ENCODE results near the gene NIFK. TPM values are rescaled to one million over a fixed set of nuclear protein-coding genes. Genes with fewer than 3 reads are reported as not detected.
"Not testable (repeated sequence)": the region's sequence is repeated elsewhere in the genome, so short reads cannot be mapped to it uniquely, and the experiment has no call there.

Gene NIFK
- total RNA-seq, 4 donors from 2014 or later = 33.1 to 97.6 (median 50.1) TPM

DNA sequence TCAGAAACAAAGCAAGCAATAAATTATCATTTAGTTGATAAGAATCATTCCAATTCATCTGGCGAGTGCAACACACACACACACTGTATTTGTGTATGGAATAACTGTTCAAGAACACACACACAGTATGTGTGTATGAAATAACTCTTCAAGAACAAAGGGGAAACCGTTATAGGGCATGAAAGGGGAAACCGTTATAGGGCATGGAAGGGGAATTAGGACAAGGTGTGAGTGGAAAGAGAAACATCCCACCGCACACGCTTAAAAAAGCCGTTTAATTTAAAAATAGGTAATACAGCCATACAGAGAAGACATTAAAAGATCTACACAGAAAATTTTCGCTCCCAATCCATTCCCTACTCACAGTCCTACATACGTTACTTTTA lies 18.2 kb upstream of the NIFK start:
- TF ChIP-seq, protein P1, sequence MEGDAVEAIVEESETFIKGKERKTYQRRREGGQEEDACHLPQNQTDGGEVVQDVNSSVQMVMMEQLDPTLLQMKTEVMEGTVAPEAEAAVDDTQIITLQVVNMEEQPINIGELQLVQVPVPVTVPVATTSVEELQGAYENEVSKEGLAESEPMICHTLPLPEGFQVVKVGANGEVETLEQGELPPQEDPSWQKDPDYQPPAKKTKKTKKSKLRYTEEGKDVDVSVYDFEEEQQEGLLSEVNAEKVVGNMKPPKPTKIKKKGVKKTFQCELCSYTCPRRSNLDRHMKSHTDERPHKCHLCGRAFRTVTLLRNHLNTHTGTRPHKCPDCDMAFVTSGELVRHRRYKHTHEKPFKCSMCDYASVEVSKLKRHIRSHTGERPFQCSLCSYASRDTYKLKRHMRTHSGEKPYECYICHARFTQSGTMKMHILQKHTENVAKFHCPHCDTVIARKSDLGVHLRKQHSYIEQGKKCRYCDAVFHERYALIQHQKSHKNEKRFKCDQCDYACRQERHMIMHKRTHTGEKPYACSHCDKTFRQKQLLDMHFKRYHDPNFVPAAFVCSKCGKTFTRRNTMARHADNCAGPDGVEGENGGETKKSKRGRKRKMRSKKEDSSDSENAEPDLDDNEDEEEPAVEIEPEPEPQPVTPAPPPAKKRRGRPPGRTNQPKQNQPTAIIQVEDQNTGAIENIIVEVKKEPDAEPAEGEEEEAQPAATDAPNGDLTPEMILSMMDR (IDR thresholded peaks at IDR 0.05) = no peak
- DNase-seq (ENCODE audit: low spot score) = no peak
- no peak for ATAC-seq (ENCODE audit: low FRiP score)

DNA sequence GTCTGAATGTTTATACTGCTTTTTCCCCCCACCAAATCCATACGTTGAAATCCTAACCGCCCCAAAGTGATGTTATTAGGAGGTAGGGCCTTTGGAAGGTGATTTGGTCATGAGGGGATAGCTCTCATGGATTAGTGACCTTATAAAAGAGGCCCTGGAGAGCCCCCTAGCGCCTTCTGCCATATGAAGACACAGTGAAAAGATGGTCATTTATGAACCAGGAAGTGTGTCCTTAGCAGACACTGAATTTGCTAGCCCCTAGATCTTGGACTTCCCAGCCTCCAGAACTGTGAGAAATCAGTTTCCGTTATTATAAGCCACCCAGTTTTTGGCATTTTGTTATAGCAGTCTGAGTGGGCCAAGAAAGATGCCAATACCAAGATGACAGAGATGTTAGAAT lies 11.5 kb upstream of the NIFK start:
- no peak for ATAC-seq (ENCODE audit: low FRiP score)
- DNase-seq (ENCODE audit: low spot score) = no peak
- TF ChIP-seq, protein P1 (IDR thresholded peaks at IDR 0.05) = no peak

DNA sequence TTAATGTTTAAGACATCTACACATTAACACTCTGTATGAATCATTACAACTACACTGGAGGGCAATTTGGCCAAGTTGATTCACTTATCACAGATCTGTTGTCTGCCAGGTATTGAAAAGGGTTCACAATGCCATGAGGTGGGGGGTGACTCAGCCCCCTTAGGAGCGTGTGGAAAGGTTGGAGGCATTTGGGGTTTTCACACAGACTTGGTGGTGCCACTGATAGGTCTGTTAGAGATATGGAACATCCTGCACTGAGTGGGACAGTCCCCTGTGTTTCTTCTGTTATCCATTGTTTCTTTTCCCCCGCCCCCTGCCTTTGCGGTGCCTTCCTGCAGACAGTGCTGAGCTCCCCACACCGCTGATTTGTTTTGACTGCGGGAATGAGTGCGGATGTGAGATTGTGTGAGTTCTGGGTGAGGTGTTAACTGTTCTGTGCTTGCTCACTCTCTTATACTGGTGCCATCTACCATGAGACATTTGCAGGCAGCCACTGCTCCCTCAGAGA lies 9.4 kb upstream of the NIFK start:
- TF ChIP-seq, protein P1 (IDR thresholded peaks at IDR 0.05) = no peak
- DNase-seq (ENCODE audit: low spot score) = no peak
- ATAC-seq (ENCODE audit: low FRiP score) = no peak

DNA sequence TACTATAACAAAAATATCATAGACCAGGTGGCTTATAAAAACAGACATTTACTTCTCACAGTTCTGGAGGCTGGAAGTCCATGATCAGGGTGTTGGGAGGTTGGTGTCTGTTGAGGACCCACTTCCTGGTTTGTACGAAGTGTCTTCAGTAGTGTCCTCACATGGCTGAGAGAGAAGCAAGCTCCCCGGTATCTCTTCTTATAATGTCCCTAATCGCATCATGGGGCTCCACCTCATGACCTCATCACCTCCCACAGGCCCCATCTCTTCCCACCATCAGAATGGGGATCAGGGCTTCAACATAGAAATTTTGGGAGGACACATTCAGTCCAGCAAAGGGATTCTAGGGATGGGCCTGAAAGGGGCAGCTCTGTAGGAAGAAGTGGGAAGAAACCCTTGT lies 4.8 kb upstream of the NIFK start:
- ATAC-seq (ENCODE audit: low FRiP score) = no peak
- no peak for DNase-seq (ENCODE audit: low spot score)
- TF ChIP-seq, protein P1 (IDR thresholded peaks at IDR 0.05) = no peak

- ATAC-seq (ENCODE audit: low FRiP score) (no peak), DNase-seq (ENCODE audit: low spot score) (no peak)
- TF ChIP-seq, protein P1 (IDR thresholded peaks at IDR 0.05) = no peak
Measured at GRCh38 chr2:121740973-121741372, 4.3 kb upstream of the NIFK start.

GRCh38 chr2:121736140-121736461 lies 574 bp downstream of the NIFK start:
- TF ChIP-seq, protein P1 (IDR thresholded peaks at IDR 0.05) = no peak
- ATAC-seq (ENCODE audit: low FRiP score) (no peak), DNase-seq (ENCODE audit: low spot score) (no peak)

GRCh38 chr2:121735518-121736074 lies 1.1 kb downstream of the NIFK start:
- TF ChIP-seq, protein P1 (IDR thresholded peaks at IDR 0.05) = no peak
- DNase-seq (ENCODE audit: low spot score) (no peak), ATAC-seq (ENCODE audit: low FRiP score) (no peak)

- DNase-seq (ENCODE audit: low spot score); ATAC-seq (ENCODE audit: low FRiP score): not testable (repeated sequence)
Measured at GRCh38 chr2:121734544-121734943, 2.1 kb downstream of the NIFK start.

Data from omental fat pad (tissue), 4 donors.